ENCODE measurements around the gene SYCP3. TPM values are rescaled to one million over a fixed set of nuclear protein-coding genes. Genes with fewer than 3 reads are reported as not detected.
A peak's percentile ranks its signal among the peaks of the same experiment; 100 is the strongest.

SYCP3 gene
- total RNA-seq, 6 experiments from 2014 or later: not detected

DNA sequence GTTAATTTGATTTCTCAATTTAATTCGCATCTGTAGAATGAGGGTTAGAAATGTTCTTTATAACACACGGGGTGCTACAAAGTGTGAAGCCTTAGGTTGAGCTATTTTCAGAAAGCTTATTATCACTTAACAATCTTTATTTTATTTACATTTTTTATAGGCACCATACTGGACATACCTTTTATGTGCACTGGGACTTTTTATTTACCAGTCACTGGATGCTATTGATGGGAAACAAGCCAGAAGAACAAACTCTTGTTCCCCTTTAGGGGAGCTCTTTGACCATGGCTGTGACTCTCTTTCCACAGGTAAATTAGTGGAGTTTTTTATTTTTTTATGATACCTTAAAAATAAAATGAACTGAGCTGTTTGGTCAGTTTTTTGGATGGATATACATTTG is 25.3 kb downstream of the SYCP3 start:
- Histone ChIP-seq H3K4me1 (peaks cover 0 to 70% (median 17%) of the 10 kb centered on the region in 4 donors), H3K27me3 (no peaks in the 10 kb centered on the region), H3K4me3 (peak overlapping the region in 1 of 3 donors; percentile 36), H3K36me3 (no peaks in the 10 kb centered on the region), H3K27ac (peak overlapping the region; percentile 66 to 79 (median 79)), H3K9me3 (no peaks in the 10 kb centered on the region)
- ATAC-seq: peak in 1 of 4 donors; percentile 20
- TF ChIP-seq, protein P1, sequence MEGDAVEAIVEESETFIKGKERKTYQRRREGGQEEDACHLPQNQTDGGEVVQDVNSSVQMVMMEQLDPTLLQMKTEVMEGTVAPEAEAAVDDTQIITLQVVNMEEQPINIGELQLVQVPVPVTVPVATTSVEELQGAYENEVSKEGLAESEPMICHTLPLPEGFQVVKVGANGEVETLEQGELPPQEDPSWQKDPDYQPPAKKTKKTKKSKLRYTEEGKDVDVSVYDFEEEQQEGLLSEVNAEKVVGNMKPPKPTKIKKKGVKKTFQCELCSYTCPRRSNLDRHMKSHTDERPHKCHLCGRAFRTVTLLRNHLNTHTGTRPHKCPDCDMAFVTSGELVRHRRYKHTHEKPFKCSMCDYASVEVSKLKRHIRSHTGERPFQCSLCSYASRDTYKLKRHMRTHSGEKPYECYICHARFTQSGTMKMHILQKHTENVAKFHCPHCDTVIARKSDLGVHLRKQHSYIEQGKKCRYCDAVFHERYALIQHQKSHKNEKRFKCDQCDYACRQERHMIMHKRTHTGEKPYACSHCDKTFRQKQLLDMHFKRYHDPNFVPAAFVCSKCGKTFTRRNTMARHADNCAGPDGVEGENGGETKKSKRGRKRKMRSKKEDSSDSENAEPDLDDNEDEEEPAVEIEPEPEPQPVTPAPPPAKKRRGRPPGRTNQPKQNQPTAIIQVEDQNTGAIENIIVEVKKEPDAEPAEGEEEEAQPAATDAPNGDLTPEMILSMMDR (IDR thresholded peaks at IDR 0.05): no peak
- TF ChIP-seq POLR2A (IDR thresholded peaks at IDR 0.05): no peak
- intact Hi-C loops (cut with DNase I): no loop called here
- 28% methylated on average over 2 of the region's 2 CpGs for WGBS (ENCODE audit: insufficient coverage, low coverage, low lambda C conversion rate, missing lambda C conversion rate)
- no peak for DNase-seq

DNA sequence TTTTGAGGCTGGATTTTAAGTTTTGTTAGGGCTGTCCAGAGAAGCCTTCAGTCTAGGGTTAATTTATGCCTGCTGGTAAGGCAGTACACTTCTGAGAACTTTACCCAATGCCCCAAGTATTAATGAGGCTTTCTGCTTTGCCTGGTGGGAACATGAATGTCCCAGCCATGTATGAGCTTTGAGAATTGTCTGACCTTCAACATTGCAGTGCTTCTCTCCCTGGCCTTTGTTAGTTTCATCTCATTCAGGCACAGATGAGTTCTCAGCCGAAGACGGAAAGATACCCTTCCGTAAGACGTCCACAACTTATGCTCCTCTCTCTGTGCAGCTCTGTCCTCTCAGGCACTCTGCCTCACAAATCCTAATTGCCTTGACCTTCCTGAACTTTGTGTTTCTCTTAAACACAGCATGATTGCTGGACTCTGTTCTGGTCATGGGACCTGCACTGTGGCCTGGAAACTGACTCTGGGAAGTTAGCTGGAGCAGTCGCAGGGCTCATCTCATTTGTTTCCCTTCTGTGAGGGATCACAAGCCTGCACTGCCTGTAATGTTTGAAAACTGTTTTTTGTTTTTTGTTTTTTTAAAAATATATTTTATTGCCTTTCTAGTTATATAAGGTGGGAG is 26.1 kb downstream of the SYCP3 start:
- DNase-seq (peak; percentile 69 to 89 (median 83)), ATAC-seq (peak; percentile 89 to 97 (median 94))
- H3K4me3 ChIP-seq: peak overlapping the region in 2 of 3 donors; percentile 27 to 36
- peaks cover 0 to 74% (median 17%) of the 10 kb centered on the region in 4 donors for H3K4me1 ChIP-seq
- H3K36me3 ChIP-seq: no peaks in the 10 kb centered on the region
- no peak for TF ChIP-seq POLR2A (IDR thresholded peaks at IDR 0.05)
- TF ChIP-seq, protein P1 (IDR thresholded peaks at IDR 0.05): no peak
- H3K9me3 ChIP-seq: no peaks in the 10 kb centered on the region
- intact Hi-C loops (cut with DNase I): no loop called here
- H3K27ac ChIP-seq: peak overlapping the region; percentile 66 to 79 (median 79)
- 11% methylated on average over 5 of the region's 5 CpGs for WGBS (ENCODE audit: insufficient coverage, low coverage, low lambda C conversion rate, missing lambda C conversion rate)
- no peaks in the 10 kb centered on the region for H3K27me3 ChIP-seq

DNA sequence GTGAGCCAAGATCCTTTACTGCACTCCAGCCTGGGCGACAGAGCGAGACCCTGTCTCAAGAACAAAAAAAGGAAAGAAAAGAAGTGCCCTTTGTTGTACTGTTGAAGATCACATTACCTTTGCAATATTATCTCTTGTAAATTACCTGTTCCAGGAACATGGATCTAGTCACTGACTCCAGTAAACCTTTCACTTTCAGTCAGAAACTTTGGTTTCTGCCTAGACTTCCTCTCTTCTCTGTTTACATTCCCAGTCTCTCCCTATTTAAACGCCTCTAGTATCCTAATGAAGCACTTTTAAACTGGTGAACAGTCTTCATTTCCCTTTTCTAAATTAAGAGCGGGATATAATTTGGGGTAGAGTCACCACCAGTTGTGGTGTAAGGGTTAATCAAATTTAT is 29.0 kb downstream of the SYCP3 start:
- Histone ChIP-seq H3K27ac (peak overlapping the region; percentile 40 to 79 (median 66)), H3K4me3 (no peak overlapping the region), H3K9me3 (no peaks in the 10 kb centered on the region), H3K4me1 (peaks cover 0 to 75% (median 16%) of the 10 kb centered on the region in 4 donors), H3K27me3 (no peaks in the 10 kb centered on the region), H3K36me3 (no peaks in the 10 kb centered on the region)
- intact Hi-C loops (cut with DNase I): no loop called here
- TF ChIP-seq, protein P1 (IDR thresholded peaks at IDR 0.05): no peak
- TF ChIP-seq POLR2A (IDR thresholded peaks at IDR 0.05): no peak
- WGBS (ENCODE audit: insufficient coverage, low coverage, low lambda C conversion rate, missing lambda C conversion rate): 52% methylated on average over 2 of the region's 4 CpGs
- no peak for DNase-seq
- ATAC-seq: peak in 3 of 4 donors; percentile 33 to 64 (median 53)

DNA sequence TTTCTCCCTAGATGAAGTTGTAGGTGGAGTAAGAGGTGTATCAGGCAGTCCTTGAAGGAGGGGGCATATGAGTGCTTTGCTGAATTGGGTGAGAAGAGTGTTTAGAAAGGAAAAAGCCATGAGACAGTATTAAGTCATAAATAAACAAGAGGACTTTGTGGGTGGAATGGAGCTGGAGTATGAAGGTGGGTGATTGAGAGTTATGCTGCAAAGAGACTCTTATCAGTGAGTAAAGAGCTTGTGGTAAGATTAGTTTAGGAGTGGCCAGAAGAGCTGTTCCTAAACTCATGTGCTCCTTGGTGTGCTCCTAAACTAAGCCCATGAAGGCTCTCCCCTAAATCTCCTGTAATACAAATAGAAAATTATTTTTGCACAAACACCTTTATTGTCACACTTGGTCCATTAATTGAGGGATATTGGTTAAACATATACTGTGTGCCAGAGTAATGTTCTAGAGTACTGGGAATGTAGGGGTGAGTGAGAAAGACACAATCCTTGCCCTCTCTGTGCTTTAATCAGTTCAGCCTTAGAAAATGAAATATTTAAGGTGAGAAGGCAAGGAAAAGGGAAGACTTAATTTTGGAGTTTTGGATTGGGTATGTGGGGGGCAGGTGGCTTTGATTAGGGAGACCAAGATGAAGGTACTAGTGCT is 32.0 kb downstream of the SYCP3 start:
- intact Hi-C loops (cut with DNase I): no loop called here
- no peaks in the 10 kb centered on the region for H3K9me3 ChIP-seq

More for the DNA sequence above, 32.0 kb downstream of the SYCP3 start:
- H3K27me3 ChIP-seq: no peaks in the 10 kb centered on the region
- peak in 1 of 4 donors; percentile 28 for ATAC-seq
- H3K27ac ChIP-seq: no peak overlapping the region
- H3K4me1 ChIP-seq: peaks cover 0 to 64% (median 3%) of the 10 kb centered on the region in 4 donors
- H3K4me3 ChIP-seq: no peak overlapping the region
- no peaks in the 10 kb centered on the region for H3K36me3 ChIP-seq
- TF ChIP-seq POLR2A (IDR thresholded peaks at IDR 0.05): no peak
- TF ChIP-seq, protein P1 (IDR thresholded peaks at IDR 0.05): no peak
- DNase-seq: no peak
